Tibial nerve (tissue), 4 donors: Measurements from ENCODE around the gene ASH1L. TPM values are rescaled to one million over a fixed set of nuclear protein-coding genes. Genes with fewer than 3 reads are reported as not detected.
"Not testable (repeated sequence)": the region's sequence is repeated elsewhere in the genome, so short reads cannot be mapped to it uniquely, and the experiment has no call there.

ENCODE experiments used
- DNase-seq, 2 donors: peaks; one replicate each; pipeline ENCODE4 v3.0.0-alpha.2; 2019; ENCODE audit warnings: low spot score in 2 of 2
- H3K27ac ChIP-seq, 4 donors: fragments of 200-600 bp; sonication (generic) in 3 of 4; one replicate each; pipeline ENCODE4 v1.5.1; 2017 to 2019; ENCODE audit warnings: mild to moderate bottlenecking in 1 of 4
- H3K27me3 ChIP-seq, 2 donors: fragments of 200-600 bp; sonication (generic) in 1 of 2; one replicate each; pipeline versions ENCODE4 v1.5.1 to v1.6.0; 2017 to 2019
- H3K36me3 ChIP-seq, 3 donors: fragments of 200-600 bp; sonication (generic); one replicate each; pipeline ENCODE4 v1.5.1; 2018 to 2019
- H3K4me1 ChIP-seq, 4 donors: fragments of 200-600 bp; sonication (generic) in 3 of 4; one replicate each; pipeline ENCODE4 v1.5.1; 2017 to 2019
- H3K4me3 ChIP-seq, 4 donors: fragments of 200-600 bp; sonication (generic) in 3 of 4; one replicate each; pipeline ENCODE4 v1.5.1; 2017 to 2019; ENCODE audit warnings: mild to moderate bottlenecking in 1 of 4, moderate library complexity in 1 of 4
- H3K9me3 ChIP-seq, 4 donors: fragments of 200-600 bp; sonication (generic) in 3 of 4; one replicate each; pipeline ENCODE4 v1.5.1; 2017 to 2019
- CTCF ChIP-seq, 5 experiments: fragments of 200-600 bp in 3 of 5; fragments of 450-650 bp in 2 of 5; sonication (generic) in 3 of 5; IDR thresholded peaks; one replicate each; pipeline ENCODE4 v1.5.1; 2016 to 2019; ENCODE audit warnings: antibody characterized with exemption in 5 of 5, mild to moderate bottlenecking in 3 of 5, moderate library complexity in 2 of 5
- EP300 ChIP-seq, 2 donors: sonication (generic); formaldehyde crosslinking; IDR thresholded peaks; one replicate each; pipeline ENCODE4 v1.6.1; 2017; ENCODE audit warnings: antibody characterized with exemption in 2 of 2, mild to moderate bottlenecking in 1 of 2
- POLR2A ChIP-seq, 2 donors: fragments of 450-650 bp; IDR thresholded peaks; one replicate each; pipeline ENCODE4 v1.6.1; 2017; ENCODE audit warnings: antibody characterized with exemption in 2 of 2, mild to moderate bottlenecking in 2 of 2, moderate library complexity in 2 of 2
- WGBS, 2 donors: methylation state at CpG; one replicate each; pipeline ENCODE4 v1.1.5; 2018; 5-methylcytosine and 5-hydroxymethylcytosine counted together
- total RNA-seq, 4 donors: library from RNA; depleted of rRNA; stranded (reverse); fragments of >200 nt; gene quantifications; one replicate each; pipeline ENCODE4 v1.1.0, GENCODE V29; 2016

ASH1L gene
- total RNA-seq, 4 donors from 2014 or later, result 73.7 to 99.6 (median 85.9) TPM

- Histone ChIP-seq H3K9me3 (no peaks in the 10 kb centered on the region), H3K27ac (no peak overlapping the region), H3K4me1 (peaks cover 0 to 10% (median 3%) of the 10 kb centered on the region in 4 donors), H3K27me3 (peaks cover 0 to 31% of the 10 kb centered on the region in 2 donors), H3K4me3 (no peak overlapping the region), H3K36me3 (no peaks in the 10 kb centered on the region)
- no peak for DNase-seq
- TF ChIP-seq POLR2A (IDR thresholded peaks at IDR 0.05) (no peak), CTCF (IDR thresholded peaks at IDR 0.05) (no peak), EP300 (IDR thresholded peaks at IDR 0.05) (no peak)
- WGBS, 2 donors, result 84 to 85% methylated on average over 7 of the region's 7 CpGs
Observed at GRCh38 chr1:155295942-155296267, 266.7 kb downstream of the ASH1L start.

GRCh38 chr1:155295183-155295941, 267.2 kb downstream of the ASH1L start:
- Histone ChIP-seq H3K27ac (no peak overlapping the region), H3K4me1 (peaks cover 0 to 10% (median 3%) of the 10 kb centered on the region in 4 donors), H3K27me3 (peaks cover 0 to 31% of the 10 kb centered on the region in 2 donors), H3K36me3 (no peaks in the 10 kb centered on the region), H3K4me3 (peak overlapping the region in 1 of 4 donors; percentile 23), H3K9me3 (no peaks in the 10 kb centered on the region)
- WGBS, 2 donors, result 12% methylated on average over 43 to 44 of the region's 47 CpGs
- DNase-seq, result no peak
- TF ChIP-seq POLR2A (IDR thresholded peaks at IDR 0.05) (no peak), CTCF (IDR thresholded peaks at IDR 0.05) (no peak), EP300 (IDR thresholded peaks at IDR 0.05) (no peak)

DNA sequence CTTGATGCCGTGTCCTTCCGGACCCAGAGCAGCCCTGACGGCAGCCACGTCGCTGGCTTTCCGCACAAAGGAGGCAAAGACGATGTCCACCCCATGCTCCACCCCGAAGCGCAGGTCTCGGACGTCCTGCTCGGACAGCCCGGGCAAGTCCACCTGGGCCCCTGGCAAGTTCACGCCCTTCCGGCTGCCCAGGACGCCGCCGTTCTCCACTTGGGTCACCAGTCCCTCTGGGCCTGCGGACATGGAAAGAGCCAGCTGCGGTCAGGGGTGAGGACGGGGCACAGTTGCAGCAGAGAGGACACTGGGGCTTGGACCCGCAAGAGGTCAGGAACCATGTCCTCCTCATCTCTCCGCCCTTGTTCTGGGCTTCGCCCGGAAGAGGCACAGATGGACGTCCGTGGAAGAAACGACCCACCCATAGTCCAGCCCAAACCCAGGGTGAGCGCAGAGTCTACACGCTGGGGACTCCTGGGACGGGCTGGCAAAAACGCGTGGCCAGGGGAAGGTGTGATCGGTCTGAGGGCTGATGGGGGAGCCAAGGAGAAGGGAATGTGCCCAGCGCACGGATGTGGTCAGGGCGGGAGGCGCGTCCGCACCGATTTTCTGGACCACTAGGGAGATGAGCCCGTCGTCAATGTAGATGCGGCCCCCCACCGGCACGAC, 268.0 kb downstream of the ASH1L start:
- 22 to 40% methylated on average over 40 to 41 of the region's 46 CpGs for WGBS, 2 donors
- peak overlapping the region in 1 of 4 donors; percentile 23 for H3K4me3 ChIP-seq

GRCh38 chr1:155293086-155293749, 269.4 kb downstream of the ASH1L start:
- Histone ChIP-seq H3K36me3 (peaks cover 0 to 12% (median 0%) of the 10 kb centered on the region in 3 donors), H3K27ac (no peak overlapping the region), H3K9me3 (no peaks in the 10 kb centered on the region), H3K4me1 (peaks cover 0 to 10% (median 3%) of the 10 kb centered on the region in 4 donors), H3K27me3 (peaks cover 0 to 31% of the 10 kb centered on the region in 2 donors), H3K4me3 (no peak overlapping the region)
- no peak for DNase-seq
- WGBS, 2 donors, result 82 to 87% methylated on average over 15 to 17 of the region's 17 CpGs
- no peak for TF ChIP-seq POLR2A (IDR thresholded peaks at IDR 0.05)
- TF ChIP-seq CTCF (IDR thresholded peaks at IDR 0.05), result no peak

More for the DNA sequence above, 268.0 kb downstream of the ASH1L start:
- TF ChIP-seq CTCF (IDR thresholded peaks at IDR 0.05), result no peak
- no peak for TF ChIP-seq POLR2A (IDR thresholded peaks at IDR 0.05)
- TF ChIP-seq EP300 (IDR thresholded peaks at IDR 0.05), result no peak
- peaks cover 0 to 10% (median 3%) of the 10 kb centered on the region in 4 donors for H3K4me1 ChIP-seq
- no peak for DNase-seq
- no peaks in the 10 kb centered on the region for H3K9me3 ChIP-seq
- no peak overlapping the region for H3K27ac ChIP-seq
- H3K36me3 ChIP-seq, result peaks cover 0 to 4% (median 0%) of the 10 kb centered on the region in 3 donors
- H3K27me3 ChIP-seq, result peaks cover 0 to 31% of the 10 kb centered on the region in 2 donors

DNA sequence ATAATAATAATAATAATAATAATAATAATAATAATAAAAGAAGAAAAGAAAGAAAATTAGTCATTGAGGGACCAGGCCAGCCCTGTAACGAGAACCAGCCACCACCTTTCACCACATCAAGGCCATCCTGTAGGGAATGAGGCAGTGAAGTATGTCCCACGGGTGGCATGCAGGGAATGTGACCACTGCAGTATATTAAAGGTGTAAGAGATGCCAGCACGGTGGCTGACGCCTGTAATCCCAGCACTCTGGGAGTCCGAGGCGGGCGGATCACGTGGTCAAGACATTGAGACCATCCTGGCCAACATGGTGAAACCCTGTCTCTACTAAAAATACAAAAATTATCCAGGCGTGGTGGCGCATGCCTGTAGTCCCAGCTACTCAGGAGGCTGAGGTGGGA, 271.6 kb downstream of the ASH1L start:
- not testable (repeated sequence) for H3K9me3 ChIP-seq, DNase-seq, H3K4me3 ChIP-seq, H3K27ac ChIP-seq
- WGBS, 2 donors, result 80 to 85% methylated on average over 10 of the region's 10 CpGs
- H3K27me3 ChIP-seq, result peaks cover 0 to 17% of the 10 kb centered on the region in 2 donors
- peaks cover 0 to 10% (median 3%) of the 10 kb centered on the region in 4 donors for H3K4me1 ChIP-seq
- H3K36me3 ChIP-seq, result peaks cover 0 to 23% (median 0%) of the 10 kb centered on the region in 3 donors
